Neural cell (in vitro differentiated cells): ENCODE results near the gene SKIDA1. TPM values are rescaled to one million over a fixed set of nuclear protein-coding genes. Genes with fewer than 3 reads are reported as not detected.

Experiments used
- H2AFZ ChIP-seq: fragments of 200-600, 300-800 bp; sonication (generic), shearing (Covaris generic); 2 replicates; pipeline ENCODE4 v1.6.0; 2014; ENCODE audit warnings: low read depth, mild to moderate bottlenecking, antibody characterized with exemption, low read length, moderate library complexity
- H3F3A ChIP-seq: fragments of 200-600 bp; shearing (Covaris generic); 2 replicates; pipeline ENCODE4 v1.6.1; 2016; ENCODE audit warnings: mild to moderate bottlenecking, moderate library complexity, mixed read lengths, antibody characterized with exemption, low read length; ENCODE audit not compliant: insufficient read depth, poor library complexity, severe bottlenecking
- H3K27ac ChIP-seq: fragments of 200-600, 300-800 bp; sonication (generic), shearing (Covaris generic); 2 replicates; pipeline ENCODE4 v1.5.1; 2014; ENCODE audit warnings: mild to moderate bottlenecking, low read length, moderate library complexity
- H3K27me3 ChIP-seq: fragments of 300-800, 200-600 bp; sonication (generic), shearing (Covaris generic); 2 replicates; pipeline ENCODE4 v1.6.0; 2014; ENCODE audit warnings: mild to moderate bottlenecking, low read depth, low read length, moderate library complexity; ENCODE audit not compliant: insufficient read depth
- H3K36me3 ChIP-seq: fragments of 300-800, 200-600 bp; sonication (generic), shearing (Covaris generic); 2 replicates; pipeline ENCODE4 v1.5.1; 2014; ENCODE audit warnings: mild to moderate bottlenecking, antibody characterized with exemption, low read length, moderate library complexity; ENCODE audit not compliant: insufficient read depth
- H3K4me2 ChIP-seq: fragments of 300-800, 200-600 bp; sonication (generic), shearing (Covaris generic); 2 replicates; pipeline ENCODE4 v1.6.0; 2014; ENCODE audit warnings: mild to moderate bottlenecking, low read length
- H3K4me3 ChIP-seq: fragments of 300-800, 200-600 bp; sonication (generic), shearing (Covaris generic); 2 replicates; pipeline ENCODE4 v1.5.1; 2014; ENCODE audit warnings: mild to moderate bottlenecking, low read length, moderate library complexity
- H3K79me2 ChIP-seq: fragments of 200-600 bp; shearing (Covaris generic); replicated peaks from 2 replicates; pipeline ENCODE4 v1.6.0; 2014; ENCODE audit warnings: mild to moderate bottlenecking, low read length, moderate library complexity; ENCODE audit not compliant: insufficient read depth
- H3K9ac ChIP-seq: fragments of 300-800, 200-600 bp; sonication (generic), shearing (Covaris generic); 2 replicates; pipeline ENCODE4 v1.6.1; 2016; ENCODE audit warnings: mild to moderate bottlenecking, low read length, mixed read lengths
- H3K9me2 ChIP-seq: fragments of 200-600 bp; shearing (Covaris generic); 2 replicates; pipeline ENCODE4 v1.6.1; 2016; ENCODE audit warnings: mild to moderate bottlenecking, low read length, mixed read lengths; ENCODE audit not compliant: insufficient read depth
- H3K9me3 ChIP-seq: fragments of 200-600, 300-800 bp; sonication (generic), shearing (Covaris generic); 2 replicates; pipeline ENCODE4 v1.6.1; 2016; ENCODE audit warnings: mild to moderate bottlenecking, mixed run types, low read length, moderate library complexity, mixed read lengths
- H4K20me1 ChIP-seq: fragments of 200-600 bp; shearing (Covaris generic); 2 replicates; pipeline ENCODE4 v1.6.1; 2016; ENCODE audit warnings: mild to moderate bottlenecking, mixed run types; ENCODE audit not compliant: insufficient read depth
- CTCF ChIP-seq: fragments of 450-650 bp; IDR thresholded peaks from 2 replicates; pipeline ENCODE4 v1.5.1; 2014; ENCODE audit warnings: antibody characterized with exemption, mild to moderate bottlenecking, moderate library complexity; ENCODE audit not compliant: poor library complexity, severe bottlenecking
- EP300 ChIP-seq: fragments of 450-650 bp; conservative IDR thresholded peaks from 2 replicates; pipeline ENCODE4 v1.6.1; 2014; ENCODE audit warnings: antibody characterized with exemption, mild to moderate bottlenecking, moderate library complexity; ENCODE audit not compliant: poor library complexity, severe bottlenecking
- EZH2 ChIP-seq: fragments of 200-600, 300-800 bp; shearing (Covaris generic), sonication (generic); IDR thresholded peaks from 2 replicates; pipeline ENCODE4 v1.6.1; 2014; ENCODE audit warnings: antibody characterized with exemption, low read length, borderline replicate concordance, mild to moderate bottlenecking; ENCODE audit not compliant: insufficient read depth, poor library complexity, severe bottlenecking
- MXI1 ChIP-seq: fragments of 450-650 bp; conservative IDR thresholded peaks from 2 replicates; pipeline ENCODE4 v1.6.1; 2014; ENCODE audit warnings: antibody characterized with exemption, mild to moderate bottlenecking; ENCODE audit not compliant: poor library complexity, severe bottlenecking
- POLR2AphosphoS5 ChIP-seq: IDR thresholded peaks from 2 replicates; pipeline ENCODE4 v1.6.1; 2012
- RAD21 ChIP-seq: fragments of 450-650 bp; conservative IDR thresholded peaks from 2 replicates; pipeline ENCODE4 v1.6.1; 2014; ENCODE audit warnings: antibody characterized with exemption, mild to moderate bottlenecking, moderate library complexity
- REST ChIP-seq: IDR thresholded peaks from 2 replicates; pipeline ENCODE4 v1.6.1; 2012; ENCODE audit warnings: borderline replicate concordance
- SMC3 ChIP-seq: fragments of 450-650 bp; conservative IDR thresholded peaks from 2 replicates; pipeline ENCODE4 v1.6.1; 2014; ENCODE audit warnings: antibody characterized with exemption, mild to moderate bottlenecking, moderate library complexity; ENCODE audit not compliant: poor library complexity
- TAF1 ChIP-seq: IDR thresholded peaks from 2 replicates; pipeline ENCODE4 v1.6.1; 2012; ENCODE audit warnings: low read depth
- polyA plus RNA-seq: library from polyadenylated mRNA; depleted of rRNA; stranded (reverse); fragments of >200 nt; gene quantifications from 2 replicates; pipeline ENCODE4 v1.2.3, GENCODE V29; 2014

SKIDA1 gene
- polyA plus RNA-seq, 1 donor from 2014 or later = 3.7 TPM

GRCh38 chr10:21533467-21534279 lies 8.2 kb upstream of the SKIDA1 start, which contains the start of gene MLLT10:
MLLT10 (plus strand) TSS chr10:21534232; CDS start chr10:21534645, 413 bp downstream.
- Histone ChIP-seq H3K9ac (peak within 1 kb of the TSS; percentile 80), H3K9me3 (no peaks in the 10 kb centered on the region), H3K36me3 (peaks cover under 1% of the 10 kb centered on the region), H2AFZ (peak within 1 kb of the TSS; percentile 19), H3K27ac (peak within 1 kb of the TSS; percentile 88), H3F3A (peaks cover 5% of the 10 kb centered on the region), H3K79me2 (peaks cover 77% of the 10 kb centered on the region), H4K20me1 (no peaks in the 10 kb centered on the region), H3K4me3 (peak within 1 kb of the TSS; percentile 88), H3K27me3 (peaks cover 14% of the 10 kb centered on the region), H3K9me2 (no peaks in the 10 kb centered on the region), H3K4me2 (peak within 1 kb of the TSS; percentile 82)
- TF ChIP-seq EP300 (peak; percentile 78), MXI1 (peak; percentile 91), TAF1 (peak; percentile 39), SMC3 (peak; percentile 56), CTCF (peak; percentile 57), EZH2 (no peak), POLR2AphosphoS5 (peak; percentile 81), REST (peak; percentile 57), RAD21 (peak; percentile 47)

- Histone ChIP-seq H3K9me3 (no peaks in the 10 kb centered on the region), H3K27ac (peak overlapping the region; percentile 88), H3K9me2 (no peaks in the 10 kb centered on the region), H3K27me3 (peaks cover 21% of the 10 kb centered on the region), H3K36me3 (no peaks in the 10 kb centered on the region), H3K9ac (peak overlapping the region; percentile 80), H3K79me2 (peaks cover 77% of the 10 kb centered on the region), H3K4me2 (peak overlapping the region; percentile 82), H3K4me3 (peak overlapping the region; percentile 88), H2AFZ (no peak overlapping the region), H4K20me1 (no peaks in the 10 kb centered on the region), H3F3A (peaks cover 5% of the 10 kb centered on the region)
- TF ChIP-seq RAD21 (no peak), SMC3 (no peak), TAF1 (no peak), REST (no peak), EZH2 (no peak), MXI1 (no peak), EP300 (no peak), CTCF (no peak), POLR2AphosphoS5 (no peak)
Measured at GRCh38 chr10:21532694-21533466, 7.4 kb upstream of the SKIDA1 start.
